NCI-H82 treated with DMSO at 0.1 percent for 48 hours (cell line): ENCODE results near the gene DUSP14.

Experiments used
- DNase-seq: peaks from one replicate; lab custom pipeline; 2025; ENCODE audit not compliant: unreplicated experiment; lab: John Stamatoyannopoulos, UW

The DUSP14 gene

DNA sequence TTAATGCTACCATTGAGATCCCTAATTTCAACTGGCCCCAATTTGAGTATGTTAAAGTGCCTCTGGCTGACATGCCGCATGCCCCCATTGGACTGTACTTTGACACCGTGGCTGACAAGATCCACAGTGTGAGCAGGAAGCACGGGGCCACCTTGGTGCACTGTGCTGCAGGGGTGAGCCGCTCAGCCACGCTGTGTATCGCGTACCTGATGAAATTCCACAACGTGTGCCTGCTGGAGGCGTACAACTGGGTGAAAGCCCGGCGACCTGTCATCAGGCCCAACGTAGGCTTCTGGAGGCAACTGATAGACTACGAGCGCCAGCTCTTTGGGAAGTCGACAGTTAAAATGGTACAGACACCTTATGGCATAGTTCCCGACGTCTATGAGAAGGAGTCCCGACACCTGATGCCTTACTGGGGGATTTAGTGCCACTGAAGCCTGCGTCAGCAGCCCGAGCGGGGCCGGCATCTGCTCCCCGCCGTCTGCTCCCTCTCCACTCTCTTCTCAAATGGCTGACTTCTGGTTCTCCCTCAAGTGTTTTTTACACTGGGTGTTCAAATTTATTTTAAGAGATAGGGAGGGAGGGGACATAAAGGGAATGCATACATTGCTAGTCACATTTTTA, 22.9 kb downstream of the DUSP14 start:
- peak; percentile 71 for DNase-seq

DNA sequence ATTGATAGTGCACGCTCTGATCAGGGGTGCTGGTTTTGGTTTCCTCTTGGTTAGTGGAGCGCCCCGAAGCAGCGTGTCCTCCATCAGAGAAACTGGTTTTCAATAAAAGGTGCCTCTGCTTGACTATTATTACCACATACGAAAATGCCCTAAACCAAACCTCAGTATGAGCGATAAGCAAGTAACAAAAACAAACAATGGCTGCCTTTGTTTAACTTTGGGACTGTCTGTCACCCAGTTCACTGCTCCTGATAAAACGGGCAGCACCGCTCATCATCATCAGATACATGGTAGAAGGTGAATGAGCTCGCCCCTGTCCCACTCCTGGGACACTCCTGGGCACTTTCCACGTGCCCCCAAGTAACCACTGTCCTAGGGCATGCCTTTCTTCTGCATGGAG, 24.0 kb downstream of the DUSP14 start:
- no peak for DNase-seq

DNA sequence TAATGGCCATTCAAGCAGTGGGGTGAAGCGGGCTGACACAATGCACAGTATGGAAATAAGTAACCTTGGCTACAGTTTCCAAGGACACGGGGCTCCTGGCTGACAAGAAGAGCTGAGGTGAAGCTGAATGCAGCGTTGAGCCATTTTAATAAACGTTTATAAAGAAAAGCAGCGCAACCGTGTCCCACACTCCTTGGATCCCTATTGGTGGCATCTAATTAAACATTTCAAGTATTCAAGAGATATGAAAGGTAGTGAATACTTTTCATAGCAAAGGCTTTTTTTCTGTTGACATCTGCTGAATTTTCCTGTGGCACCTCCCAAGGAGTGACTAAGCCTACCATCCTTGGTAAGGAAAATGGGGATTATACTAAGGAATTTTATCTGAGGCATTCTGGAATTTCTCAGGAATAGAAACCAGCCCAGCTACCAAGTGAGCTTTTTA, 26.5 kb downstream of the DUSP14 start:
- DNase-seq: no peak

DNA sequence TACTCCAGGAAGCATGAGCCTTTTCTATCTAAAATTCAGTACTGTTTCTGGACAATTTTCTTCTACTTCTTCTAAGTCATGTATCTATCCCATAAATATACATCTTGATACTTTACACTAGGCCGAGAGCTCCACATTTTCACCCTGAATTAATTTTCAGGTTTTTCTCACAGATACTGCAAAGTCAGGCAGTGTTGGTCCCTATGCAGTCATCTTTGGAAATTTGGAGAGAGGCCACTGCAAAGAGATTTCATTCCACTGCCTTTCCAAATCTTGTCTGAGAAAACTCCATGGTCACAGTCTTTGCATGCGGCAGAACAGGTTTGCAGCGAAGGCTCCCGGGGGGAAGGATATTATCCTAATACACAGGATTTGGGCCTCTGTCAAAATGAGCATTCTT, 28.2 kb downstream of the DUSP14 start:
- DNase-seq: no peak

DNA sequence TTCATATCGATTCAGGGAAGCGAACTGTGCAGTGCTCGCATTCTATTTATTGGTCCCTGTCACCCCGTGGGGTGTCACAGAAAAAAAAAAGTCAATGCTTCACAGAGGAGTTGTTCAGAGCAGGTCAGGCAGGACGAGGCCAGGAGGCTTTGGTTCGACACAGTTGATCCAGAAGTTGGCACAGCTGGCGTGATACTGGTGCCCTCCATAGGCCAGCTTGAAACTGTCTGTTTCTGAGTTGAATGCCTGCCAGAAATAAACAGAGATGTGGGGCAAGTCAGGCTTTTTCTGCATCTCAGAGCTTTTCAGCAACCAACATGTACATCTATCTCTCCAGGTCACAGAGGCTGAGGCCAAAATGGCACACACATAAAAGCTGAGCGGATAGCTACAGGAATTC, 29.1 kb downstream of the DUSP14 start:
- no peak for DNase-seq

DNA sequence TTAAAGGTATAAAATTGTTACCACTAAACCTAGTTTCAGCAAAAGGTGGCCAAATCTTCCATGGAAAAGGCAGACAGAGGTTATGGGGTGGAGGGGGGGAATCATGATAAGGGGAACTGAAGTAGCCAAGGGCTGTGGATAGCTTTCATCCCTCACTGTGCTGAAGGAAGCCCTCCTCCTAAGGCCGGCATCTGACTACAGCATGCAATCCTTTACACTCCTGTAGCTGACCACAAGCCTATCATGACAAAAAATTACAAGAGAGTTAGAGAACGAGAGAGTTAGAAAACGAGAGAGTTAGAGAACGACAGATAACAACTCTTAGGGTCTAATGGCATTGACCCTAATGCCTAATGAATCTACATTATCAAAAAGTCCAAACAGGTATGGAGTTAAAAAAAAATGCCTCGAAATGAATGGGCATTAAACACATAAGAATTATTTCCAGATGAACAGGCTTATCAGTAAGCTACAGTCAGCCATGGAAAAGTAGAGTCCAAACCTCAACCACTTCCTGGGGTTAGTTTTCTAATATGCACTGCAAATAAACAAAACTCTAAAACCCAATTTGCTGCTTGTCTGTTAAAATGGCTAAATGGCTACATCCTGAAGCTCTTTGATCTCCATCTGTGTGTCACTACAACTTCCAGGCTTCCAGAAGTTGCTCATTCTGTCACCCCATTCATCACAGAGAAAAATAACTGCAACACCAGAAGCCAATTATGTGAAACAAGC, 29.7 kb downstream of the DUSP14 start:
- no peak for DNase-seq

DNA sequence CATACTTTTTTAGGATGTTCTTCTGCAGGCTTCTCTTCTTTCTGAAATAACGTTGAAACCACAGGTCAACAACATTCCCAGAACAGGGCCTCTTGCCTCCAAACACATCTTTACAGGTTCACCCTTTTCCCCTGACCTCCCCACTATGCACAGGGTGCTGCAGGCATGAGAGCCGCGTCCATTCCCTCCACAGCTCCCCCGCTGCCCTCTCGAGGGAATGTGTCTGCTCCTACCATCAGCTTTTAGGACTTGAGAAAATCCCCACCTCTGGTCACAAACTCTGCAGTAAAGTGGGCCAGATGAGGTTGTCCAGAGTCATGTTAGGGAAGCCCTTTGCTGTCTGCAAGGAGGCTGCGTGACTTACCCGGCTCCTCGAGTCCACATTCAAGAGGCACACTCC, 30.5 kb downstream of the DUSP14 start:
- DNase-seq: no peak

DNA sequence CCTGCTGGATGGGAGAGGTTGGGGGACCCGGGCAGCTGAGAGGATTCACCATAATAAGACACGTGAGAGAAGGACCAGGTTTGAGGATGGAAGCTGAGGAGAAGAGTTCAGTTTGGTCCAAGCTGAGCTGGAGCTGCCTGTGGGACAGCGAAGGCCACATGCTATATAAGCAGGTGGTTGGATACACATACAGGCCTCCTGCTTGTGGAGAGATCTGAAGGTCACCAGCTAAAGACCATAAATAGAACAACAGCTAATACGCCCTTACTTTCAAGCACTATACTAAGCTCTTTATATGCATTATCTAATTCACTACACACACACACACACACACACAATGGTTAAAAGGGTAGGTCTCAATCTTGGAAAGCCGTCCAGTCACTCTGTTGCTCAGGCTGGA, 32.1 kb downstream of the DUSP14 start:
- no peak for DNase-seq

DNA sequence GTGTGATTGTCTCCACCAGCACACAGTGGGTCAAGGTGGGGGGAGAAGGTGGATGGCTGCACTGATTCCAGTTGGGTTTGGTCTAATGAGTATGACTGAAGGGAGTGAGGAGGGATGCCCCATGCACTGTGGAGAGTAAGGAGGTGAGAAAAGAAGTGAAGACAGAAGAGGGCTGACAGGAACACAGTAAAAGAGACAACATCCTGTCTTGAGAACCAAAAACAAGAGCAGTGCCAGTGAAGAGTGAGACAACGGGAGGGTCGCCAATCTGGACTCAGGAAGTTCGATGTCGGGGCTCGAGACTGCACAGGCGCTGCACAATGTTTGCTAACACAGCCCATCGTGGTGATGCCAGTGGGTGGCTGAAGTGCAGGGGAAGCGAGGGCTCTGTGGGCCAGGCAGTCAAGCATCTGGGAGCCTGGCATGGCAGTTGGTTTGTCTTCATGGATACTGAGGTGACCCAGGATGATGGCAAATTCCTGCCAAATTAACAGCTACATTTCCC, 34.1 kb downstream of the DUSP14 start:
- no peak for DNase-seq

DNA sequence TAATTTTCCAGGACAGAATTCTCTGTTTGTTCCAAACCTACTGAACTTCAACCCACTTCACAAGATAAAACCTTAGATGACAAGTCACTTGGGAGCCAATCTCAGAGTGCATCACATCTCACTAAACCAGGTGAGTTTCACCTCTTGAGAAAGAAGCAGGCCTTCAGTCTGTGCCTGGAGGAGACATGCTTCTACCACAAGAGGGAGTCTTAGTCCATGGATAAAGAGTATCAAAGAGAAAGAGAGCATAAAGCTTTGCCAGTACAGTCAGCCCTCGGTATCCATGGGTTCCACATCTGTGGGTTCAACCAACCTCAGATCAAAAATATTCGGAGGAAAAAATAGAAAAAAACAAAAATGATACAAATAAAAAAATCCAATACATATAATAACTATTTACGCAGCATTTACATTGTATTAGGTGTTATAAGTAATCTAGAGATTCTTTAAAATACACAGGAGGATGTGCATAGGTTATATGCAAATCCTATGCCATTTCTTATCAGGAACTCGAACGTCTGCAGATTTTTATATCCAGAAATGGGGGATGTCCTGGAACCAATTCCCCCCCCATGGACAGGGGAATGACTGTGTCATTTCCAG, 37.7 kb downstream of the DUSP14 start:
- DNase-seq: peak; percentile 67

DNA sequence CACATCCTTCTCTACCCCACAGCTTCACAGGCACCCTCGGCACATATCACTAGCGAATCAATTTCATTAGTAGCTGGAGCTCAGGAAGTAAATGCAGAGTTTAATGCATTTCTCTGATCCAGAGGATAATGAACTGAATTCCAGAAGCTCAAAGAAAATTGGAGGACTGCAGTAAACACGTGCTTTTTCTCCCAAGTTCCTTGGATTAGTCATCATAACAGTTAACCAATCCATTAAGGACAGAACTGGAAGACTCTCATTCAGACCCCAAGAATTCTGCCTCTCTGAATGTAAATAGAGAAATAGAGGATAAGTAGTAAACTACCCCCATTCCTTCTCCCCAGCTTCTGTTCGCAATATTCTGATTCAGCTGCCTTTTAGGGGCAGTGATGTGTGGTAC, 40.7 kb downstream of the DUSP14 start:
- no peak for DNase-seq

DNA sequence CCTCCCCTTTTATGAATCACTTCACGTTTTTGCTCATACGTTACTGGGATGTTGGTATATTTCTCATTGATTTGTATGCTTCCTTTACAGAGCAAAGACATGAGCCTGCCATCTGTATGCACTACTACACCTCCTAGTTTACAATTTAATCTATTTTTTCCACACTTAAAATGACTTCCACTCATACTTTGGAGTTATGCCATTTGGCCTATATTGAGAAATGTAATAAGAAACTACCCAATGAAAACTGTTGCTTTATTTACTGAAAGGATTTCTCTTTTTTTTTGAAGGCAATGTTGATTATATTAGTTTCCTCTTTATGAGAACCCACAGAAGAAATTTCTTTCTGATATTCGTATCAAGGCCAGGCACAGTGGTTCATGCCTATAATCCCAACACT, 43.1 kb downstream of the DUSP14 start:
- DNase-seq: no peak

DNA sequence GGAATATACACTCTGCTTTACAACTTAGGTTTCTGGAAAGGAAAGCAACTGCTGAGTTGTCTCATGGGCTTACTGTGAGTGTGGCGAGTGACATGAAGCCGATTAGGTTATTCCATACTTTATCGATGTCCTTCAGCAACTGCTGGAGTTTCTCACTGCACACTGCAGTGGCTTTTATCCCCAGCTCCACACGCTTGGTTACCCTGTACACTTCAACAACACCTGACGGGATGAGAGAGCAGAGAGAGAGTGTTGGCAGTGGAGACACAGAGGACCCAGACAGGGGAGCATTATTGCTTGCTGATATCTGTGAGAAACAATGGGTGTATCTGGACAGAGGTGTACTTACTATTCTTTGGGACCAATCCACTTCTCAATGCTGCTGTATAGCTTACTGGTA, 46.2 kb downstream of the DUSP14 start:
- DNase-seq: no peak

DNA sequence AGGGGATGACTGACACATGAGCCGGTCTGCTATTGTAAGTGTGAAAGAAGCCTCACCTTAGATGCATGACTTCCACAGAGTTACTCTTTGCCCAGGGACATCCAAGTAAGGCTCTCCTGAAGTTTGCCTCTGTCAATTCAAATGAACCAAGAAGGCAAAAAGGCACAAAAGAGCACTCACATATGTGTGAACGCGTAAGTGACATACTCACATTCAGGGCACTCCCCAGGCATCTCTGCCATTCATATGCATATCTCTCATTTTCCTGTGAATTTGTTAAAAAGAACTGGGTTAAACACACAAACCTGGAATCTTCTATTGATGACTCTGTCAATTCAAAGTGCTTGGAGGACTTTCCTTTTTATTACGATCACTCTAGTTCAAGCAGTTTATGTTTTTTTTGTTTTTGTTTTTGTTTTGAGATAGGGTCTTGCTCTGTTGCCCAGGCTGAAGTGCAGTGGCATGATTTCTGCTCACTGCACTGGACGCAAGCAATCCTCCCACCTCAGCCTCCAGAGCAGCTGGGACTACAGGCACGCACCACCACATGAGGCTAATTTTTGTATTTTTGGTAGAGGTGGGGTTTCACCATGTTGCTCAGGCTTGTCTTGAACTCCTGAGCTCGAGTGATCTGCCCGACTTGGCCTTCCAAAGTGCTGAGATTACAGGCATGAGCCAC, 49.4 kb downstream of the DUSP14 start:
- DNase-seq: no peak

DNA sequence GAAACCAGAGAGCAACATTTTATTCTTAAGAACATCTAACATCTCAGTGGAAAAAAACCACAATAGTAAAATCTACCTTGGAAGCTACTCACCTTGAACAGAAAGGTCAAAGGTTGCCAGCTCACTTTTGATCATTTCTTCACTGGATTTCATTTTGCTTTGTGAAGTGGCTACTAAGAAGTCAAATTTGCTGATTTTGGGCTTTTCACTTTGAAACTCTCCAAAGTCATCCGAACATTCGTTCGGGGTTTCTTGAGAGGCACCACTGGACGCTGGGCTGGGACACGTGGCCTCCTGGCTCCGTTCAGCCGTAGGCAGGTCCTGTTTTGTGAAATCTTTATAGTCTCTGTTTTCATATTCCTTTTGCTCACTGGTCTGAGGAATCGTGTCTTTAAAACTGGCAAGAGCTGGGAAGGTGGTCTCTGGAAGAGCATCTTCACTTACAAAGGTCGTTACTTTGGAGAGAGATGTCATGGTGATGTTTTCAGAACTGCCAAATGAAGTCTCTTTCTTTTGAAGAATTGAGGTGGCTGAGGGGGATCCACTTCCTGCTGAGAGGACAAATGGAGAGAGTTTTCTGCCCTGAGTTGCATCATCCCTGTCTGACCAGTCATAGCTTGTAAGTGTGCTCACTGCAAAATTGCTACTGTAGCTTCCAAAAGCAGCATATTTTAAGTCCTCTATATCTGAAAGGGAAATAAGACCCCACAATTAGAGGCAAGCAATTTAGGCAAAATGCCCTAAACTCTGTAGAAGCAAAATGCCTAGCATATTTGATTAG, 52.4 kb downstream of the DUSP14 start:
- no peak for DNase-seq

DNA sequence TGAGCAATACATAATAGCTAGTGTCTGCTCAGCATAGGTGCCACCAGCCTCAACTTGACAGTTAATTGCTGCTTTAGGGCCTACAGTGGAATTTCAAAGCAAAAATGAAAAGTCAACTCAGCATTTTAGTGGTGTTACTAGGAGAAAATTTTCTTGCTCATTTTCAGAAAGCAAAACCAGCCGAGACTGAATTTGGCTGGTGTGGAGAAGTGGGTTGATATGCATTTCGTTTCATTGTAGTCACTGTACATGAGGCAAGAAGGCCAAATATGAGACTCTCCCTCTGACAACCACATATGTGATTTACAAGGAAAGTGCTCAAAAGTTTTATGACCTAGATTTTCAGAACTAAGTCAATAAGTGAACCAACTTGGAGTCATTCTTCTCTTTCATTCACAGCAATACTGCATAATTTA, 54.0 kb downstream of the DUSP14 start:
- no peak for DNase-seq

DNA sequence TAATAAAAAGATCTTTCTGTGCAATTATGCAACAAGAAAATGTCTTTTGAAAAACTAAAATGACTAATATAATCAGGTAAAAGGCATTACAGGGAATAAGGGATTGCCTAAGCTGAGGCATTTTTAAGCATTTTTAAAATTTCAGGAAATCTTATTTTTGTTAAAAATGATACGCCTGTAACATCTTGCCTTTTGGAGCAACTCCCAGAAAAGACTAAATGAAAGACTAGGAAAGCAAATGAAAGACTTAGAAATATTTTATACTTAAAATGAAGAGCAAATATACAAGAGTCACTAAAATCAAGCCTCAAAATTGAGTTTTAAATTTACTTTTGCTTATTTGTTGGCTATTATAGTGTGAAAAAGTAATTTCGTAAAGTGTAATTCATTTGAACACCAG, 55.8 kb downstream of the DUSP14 start:
- DNase-seq: no peak

DNA sequence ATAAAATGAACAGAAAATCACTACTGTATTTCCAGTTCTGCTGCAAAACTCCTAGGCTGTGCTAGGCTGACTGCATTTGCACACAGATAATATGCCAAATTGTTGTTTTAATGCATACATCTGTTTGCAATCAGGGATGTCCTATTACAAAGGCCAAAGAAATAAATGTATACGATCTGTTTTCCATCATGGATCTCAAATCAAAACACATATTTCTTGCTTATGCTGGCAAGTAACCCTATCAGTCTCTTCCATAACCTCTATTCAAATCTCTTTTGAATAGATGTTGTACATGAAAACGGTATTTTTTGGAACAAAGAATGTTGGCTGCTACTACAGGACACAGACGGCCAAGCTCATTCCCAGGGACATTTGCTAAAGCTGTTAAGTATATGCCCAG, 56.6 kb downstream of the DUSP14 start:
- no peak for DNase-seq

DNA sequence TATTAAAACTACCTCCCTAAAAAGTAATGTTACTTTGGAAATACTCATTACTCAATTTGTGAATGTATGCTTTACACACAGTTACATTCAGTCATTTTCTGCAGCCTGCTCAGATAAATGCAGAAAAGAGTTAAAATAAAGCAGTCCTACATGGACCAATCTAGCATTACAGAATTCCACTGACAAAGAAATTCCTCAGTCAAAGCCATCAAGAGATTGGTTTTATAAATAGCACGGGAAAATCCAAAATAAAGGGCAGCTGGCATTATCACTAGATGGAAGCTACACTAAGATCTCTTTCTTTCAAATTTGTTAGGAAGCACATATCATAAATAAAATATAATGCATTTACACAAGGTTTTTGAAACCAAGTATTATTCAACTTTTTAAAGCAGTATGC, 58.3 kb downstream of the DUSP14 start:
- no peak for DNase-seq

DNA sequence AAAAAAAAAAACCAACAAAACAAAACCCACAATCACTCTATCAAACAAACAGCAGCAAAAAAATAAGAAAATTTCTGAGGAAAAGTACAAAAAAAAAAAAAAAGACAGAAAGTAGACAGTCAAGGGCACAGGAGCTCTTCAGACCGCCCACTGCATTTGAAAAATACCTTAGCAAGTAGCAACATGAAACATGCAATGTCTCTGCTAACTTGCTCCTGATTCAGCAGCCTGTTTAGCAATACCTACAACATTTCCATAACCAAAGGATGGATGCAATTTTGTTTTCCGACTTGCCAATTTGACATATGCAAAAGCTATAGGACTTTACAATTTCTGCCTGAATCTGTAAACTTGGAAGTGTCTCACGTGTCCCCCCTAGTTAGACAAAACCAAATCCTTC, 62.1 kb downstream of the DUSP14 start:
- DNase-seq: no peak

DNA sequence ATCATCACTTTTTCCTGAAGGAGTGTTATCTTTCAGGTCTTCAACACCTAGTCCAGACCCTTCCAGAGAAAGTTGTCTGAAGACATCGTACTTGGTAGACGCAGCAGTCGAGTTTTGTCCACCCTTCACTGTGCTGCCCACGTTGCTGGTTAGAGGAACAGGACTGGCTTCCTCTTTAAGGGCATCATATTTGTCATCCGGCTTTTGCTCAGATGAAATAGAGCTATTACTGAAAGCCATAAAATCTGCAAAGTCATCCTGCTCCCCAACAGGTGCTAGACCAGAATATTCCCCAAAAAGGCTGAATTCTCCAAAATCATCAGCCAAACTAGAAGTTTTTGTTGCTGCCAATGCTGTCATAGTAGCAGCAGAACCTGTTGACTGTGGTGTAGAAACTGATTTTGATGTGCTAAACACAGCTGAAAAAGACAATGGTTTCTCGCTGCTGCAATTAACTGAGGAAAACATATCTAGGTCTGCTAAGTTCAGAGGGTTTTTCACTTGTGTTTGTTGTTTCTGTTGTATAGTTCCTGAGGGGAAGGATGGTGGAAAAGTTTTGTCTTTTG, 63.8 kb downstream of the DUSP14 start:
- no peak for DNase-seq
